Epithelial cell of esophagus (primary cell): ENCODE data around the gene SYT2.

ENCODE experiments used
- DNase-seq: peaks from one replicate; pipeline ENCODE4 v3.0.0; 2010; ENCODE audit warnings: low read depth
- H3K4me3 ChIP-seq: 2 replicates; pipeline ENCODE4 v1.5.1; 2011; ENCODE audit warnings: mild to moderate bottlenecking, low read length, control low read depth
- TF ChIP-seq, protein P1 (sequence below): IDR thresholded peaks from 2 replicates; pipeline ENCODE4 v1.5.1; 2011; ENCODE audit warnings: low read depth, mild to moderate bottlenecking, low read length, control low read depth, inconsistent platforms; ENCODE audit not compliant: insufficient read depth; ENCODE audit errors: missing control alignments

Gene SYT2

DNA sequence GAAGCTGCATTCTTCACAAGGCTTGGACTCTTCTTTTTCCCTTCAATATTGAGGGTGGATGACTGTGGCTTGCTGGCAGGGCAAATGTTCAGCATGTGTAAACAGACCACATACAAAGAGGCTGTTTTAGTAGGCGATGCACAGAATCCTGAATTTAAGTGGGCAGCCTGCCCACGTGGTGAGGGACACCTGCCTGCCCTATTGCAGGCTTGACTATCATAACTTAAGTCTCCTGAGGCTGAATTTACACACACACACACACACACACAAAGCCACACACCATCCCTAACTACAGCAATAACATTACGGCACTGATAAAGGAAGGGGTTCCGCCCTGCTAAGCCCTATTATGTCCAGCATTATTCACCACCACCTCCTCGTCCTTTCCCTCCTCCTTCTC lies 15.9 kb downstream of the SYT2 start:
- H3K4me3 ChIP-seq, result no peak overlapping the region
- TF ChIP-seq, protein P1, sequence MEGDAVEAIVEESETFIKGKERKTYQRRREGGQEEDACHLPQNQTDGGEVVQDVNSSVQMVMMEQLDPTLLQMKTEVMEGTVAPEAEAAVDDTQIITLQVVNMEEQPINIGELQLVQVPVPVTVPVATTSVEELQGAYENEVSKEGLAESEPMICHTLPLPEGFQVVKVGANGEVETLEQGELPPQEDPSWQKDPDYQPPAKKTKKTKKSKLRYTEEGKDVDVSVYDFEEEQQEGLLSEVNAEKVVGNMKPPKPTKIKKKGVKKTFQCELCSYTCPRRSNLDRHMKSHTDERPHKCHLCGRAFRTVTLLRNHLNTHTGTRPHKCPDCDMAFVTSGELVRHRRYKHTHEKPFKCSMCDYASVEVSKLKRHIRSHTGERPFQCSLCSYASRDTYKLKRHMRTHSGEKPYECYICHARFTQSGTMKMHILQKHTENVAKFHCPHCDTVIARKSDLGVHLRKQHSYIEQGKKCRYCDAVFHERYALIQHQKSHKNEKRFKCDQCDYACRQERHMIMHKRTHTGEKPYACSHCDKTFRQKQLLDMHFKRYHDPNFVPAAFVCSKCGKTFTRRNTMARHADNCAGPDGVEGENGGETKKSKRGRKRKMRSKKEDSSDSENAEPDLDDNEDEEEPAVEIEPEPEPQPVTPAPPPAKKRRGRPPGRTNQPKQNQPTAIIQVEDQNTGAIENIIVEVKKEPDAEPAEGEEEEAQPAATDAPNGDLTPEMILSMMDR, result no peak
- DNase-seq, result no peak

GRCh38 chr1:202692959-202693555 lies 17.2 kb downstream of the SYT2 start:
- TF ChIP-seq, protein P1, result peak; percentile 49
- DNase-seq, result peak; percentile 75
- H3K4me3 ChIP-seq, result no peak overlapping the region

GRCh38 chr1:202691816-202692215 lies 18.4 kb downstream of the SYT2 start:
- TF ChIP-seq, protein P1, result no peak
- DNase-seq, result no peak
- no peak overlapping the region for H3K4me3 ChIP-seq

- TF ChIP-seq, protein P1, result no peak
- no peak overlapping the region for H3K4me3 ChIP-seq
- peak; percentile 53 for DNase-seq
Observed at GRCh38 chr1:202689493-202690342, 20.5 kb downstream of the SYT2 start.

GRCh38 chr1:202689082-202689481 lies 21.2 kb downstream of the SYT2 start:
- no peak for DNase-seq
- H3K4me3 ChIP-seq, result no peak overlapping the region
- TF ChIP-seq, protein P1, result no peak

GRCh38 chr1:202688401-202688800 lies 21.9 kb downstream of the SYT2 start:
- peak; percentile 8 for DNase-seq
- TF ChIP-seq, protein P1, result no peak
- no peak overlapping the region for H3K4me3 ChIP-seq
